C4-2B (cell line): Measurements from ENCODE around the gene AGPAT3.

Source experiments
- H3K27ac ChIP-seq: fragments of 450-650 bp; 2 replicates; pipeline ENCODE4 v1.5.1; 2017
- CTCF ChIP-seq: fragments of 450-650 bp; conservative IDR thresholded peaks from 2 replicates; pipeline ENCODE4 v1.5.1; 2017; ENCODE audit warnings: mild to moderate bottlenecking
- ZFX ChIP-seq: fragments of 450-650 bp; IDR thresholded peaks from 2 replicates; pipeline ENCODE4 v1.6.1; 2017

AGPAT3 gene

DNA sequence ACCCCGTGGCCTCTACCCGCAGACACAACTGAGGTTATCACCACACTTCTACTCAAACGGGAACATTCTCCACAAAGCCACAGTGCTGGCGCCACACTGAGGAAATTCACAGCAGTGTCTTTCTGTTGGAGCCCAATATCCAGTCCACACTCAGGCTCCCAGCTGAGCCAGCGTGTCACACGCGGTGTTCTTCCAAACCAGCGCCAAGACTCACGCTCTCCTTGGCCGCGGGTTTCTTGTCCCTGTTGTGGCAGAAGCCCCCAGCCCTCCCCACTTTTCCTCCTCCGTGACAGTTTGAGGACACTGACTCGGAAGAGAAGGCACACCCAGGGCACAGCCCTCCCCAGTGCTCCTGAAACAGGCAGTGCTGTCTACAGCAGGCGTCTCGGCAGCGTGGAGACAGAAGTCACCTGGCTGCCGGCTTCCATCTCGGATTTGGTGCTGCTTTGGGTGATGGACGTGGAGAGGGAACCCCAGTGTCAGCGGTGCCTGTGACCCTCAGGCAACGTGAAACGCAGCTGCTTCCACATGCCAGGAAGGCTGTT is 35.4 kb upstream of the AGPAT3 start:
- no peak overlapping the region for H3K27ac ChIP-seq
- TF ChIP-seq CTCF (no peak; the same call in 1 of the 2 replicates), ZFX (no peak)

GRCh38 chr21:43832158-43832550 is 32.9 kb upstream of the AGPAT3 start:
- no peak for TF ChIP-seq ZFX
- TF ChIP-seq CTCF, result no peak
- no peak overlapping the region for H3K27ac ChIP-seq

- TF ChIP-seq ZFX (no peak), CTCF (no peak)
- H3K27ac ChIP-seq, result no peak overlapping the region
These were observed 32.4 kb upstream of the AGPAT3 start for GRCh38 chr21:43832648-43833047.

DNA sequence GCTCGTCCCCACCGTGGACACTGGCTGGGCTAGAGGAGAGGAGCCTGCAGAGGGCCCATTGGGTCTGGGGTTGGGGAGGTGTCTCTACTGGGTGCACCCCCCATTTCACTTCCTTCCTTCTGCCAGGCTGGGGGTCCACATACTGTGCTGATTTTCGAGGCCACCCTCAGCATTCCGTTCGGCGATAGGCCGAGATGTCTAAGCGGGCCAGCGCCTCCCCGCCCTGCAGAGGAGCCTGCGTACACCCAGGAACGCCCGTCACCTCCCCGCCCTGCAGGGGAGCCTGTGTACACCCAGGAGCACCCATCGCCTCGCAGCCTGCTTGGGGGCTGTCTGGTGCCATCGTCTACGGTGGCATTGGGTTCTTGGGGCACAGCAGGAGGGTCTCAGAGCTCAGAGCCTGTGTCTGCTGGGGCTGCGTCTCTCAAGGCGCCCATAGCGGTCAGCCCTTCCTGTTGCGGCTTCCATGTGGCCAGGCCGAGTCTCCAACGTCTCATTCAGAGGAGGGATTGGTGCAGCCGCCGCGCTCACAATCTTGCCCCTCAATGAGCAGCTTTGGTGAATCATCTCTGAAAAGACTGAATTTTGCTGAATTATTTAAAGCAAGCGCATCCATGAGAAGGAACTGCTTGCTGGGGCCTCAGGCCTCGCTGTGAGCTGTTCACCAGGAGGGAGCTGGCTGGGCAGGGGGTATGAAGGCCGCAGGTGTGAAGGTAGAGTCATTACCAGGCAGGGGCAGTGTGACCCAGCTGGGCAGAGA is 30.7 kb upstream of the AGPAT3 start:
- TF ChIP-seq ZFX (no peak), CTCF (no peak)
- H3K27ac ChIP-seq, result no peak overlapping the region

DNA sequence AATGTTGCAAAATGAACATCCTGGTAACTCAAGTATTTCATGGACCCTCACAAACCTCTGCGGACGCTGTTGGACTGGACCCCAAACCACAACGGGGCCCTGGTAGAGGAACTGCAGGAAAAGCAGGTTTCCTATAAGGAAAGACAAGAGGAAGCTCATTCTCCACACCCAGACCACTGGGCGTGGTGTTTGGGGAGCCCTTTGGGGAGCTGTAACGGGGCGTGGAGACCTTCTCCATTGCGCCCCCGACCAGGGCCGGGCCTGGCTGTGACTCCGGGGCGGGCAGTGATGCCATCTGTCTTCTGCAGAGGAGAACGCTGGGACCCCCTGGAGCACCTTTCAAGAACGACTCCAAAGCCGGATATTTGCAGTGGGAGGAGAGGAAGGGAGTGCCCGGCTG is 30.0 kb upstream of the AGPAT3 start:
- H3K27ac ChIP-seq, result no peak overlapping the region
- TF ChIP-seq CTCF (no peak), ZFX (no peak)

GRCh38 chr21:43835861-43836260 is 29.2 kb upstream of the AGPAT3 start:
- H3K27ac ChIP-seq, result no peak overlapping the region
- TF ChIP-seq ZFX, result no peak
- no peak for TF ChIP-seq CTCF

- H3K27ac ChIP-seq, result no peak overlapping the region
- TF ChIP-seq ZFX (no peak), CTCF (no peak)
These were observed 28.4 kb upstream of the AGPAT3 start for GRCh38 chr21:43836616-43837015.
